NCI-H2196 treated with DMSO at 0.1 percent for 48 hours (cell line): ENCODE measurements around the gene VWA2.
A peak's percentile ranks its signal among the peaks of the same experiment; 100 is the strongest.

ENCODE experiments used
- DNase-seq: peaks from one replicate; lab custom pipeline; 2025; ENCODE audit not compliant: unreplicated experiment; lab: John Stamatoyannopoulos, UW

The VWA2 gene

DNA sequence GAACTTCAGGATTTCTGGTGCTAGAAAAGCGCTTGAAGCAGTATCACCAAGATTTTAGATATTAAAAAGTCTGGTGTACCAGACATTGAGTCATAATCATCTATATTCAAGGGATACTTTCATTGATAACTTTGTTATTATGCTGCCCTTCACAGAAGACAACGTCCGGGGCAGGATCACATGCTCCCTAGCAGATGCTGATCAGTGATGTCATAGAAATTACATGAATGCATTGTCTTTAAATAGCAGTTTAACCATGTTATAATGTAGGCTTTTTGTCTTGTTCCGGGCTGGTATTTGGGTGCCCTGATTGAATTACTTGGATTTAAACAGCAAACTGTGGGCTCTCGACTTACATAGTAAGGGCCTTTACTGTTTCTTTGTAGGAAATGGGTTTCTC is 54.0 kb downstream of the VWA2 start:
- DNase-seq: no peak

DNA sequence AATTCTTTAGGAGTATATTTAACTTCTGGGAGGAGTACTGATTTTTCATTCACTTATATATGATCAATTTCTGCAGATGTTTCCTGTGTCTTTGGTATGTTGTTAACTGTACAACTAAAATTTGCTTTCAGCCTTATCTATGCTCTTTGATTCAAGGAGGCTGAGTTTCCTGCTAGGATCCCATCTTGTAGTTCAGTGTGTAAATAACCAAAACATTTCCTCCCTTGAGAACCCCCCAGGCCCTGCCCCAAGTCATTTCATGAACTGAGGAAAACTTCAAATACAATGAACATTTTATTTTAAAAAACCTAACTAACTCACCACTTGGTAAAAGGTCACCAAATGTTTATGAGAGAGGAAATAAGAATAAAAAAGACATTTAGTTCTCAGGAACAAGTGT is 55.5 kb downstream of the VWA2 start:
- DNase-seq: no peak

- no peak for DNase-seq
Measured at GRCh38 chr10:114295393-114295792, 56.3 kb downstream of the VWA2 start.

- no peak for DNase-seq
Measured at GRCh38 chr10:114297136-114297705, 58.2 kb downstream of the VWA2 start.

DNA sequence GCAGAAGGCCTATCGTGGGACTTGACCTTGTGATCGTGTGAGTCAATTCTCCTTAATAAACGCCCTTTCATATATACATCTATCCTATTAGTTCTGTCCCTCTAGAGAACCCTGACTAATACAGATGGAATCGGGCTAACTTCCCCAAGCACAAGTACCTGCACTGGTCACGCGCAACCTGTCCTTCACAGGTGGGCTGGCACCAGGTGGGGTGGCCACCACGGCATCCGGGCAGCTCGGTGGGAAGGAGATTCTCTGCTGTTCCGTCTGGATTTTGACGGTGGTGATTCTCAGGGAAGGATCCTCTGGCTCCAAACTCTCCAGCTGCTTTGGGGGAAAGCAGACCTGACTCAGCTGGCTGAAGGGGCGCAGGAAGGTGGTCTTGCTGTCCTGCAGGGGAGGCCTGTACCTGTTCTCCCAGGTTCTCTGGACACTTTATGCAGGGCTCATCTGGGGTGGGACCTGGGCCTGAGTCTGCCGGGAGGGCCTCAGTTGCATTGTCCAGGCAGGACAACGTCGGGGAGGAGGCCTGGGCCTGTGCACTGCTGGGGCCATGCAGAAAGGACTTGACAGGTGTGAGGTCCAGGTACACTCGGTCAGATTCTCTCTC is 61.1 kb downstream of the VWA2 start:
- DNase-seq: no peak

DNA sequence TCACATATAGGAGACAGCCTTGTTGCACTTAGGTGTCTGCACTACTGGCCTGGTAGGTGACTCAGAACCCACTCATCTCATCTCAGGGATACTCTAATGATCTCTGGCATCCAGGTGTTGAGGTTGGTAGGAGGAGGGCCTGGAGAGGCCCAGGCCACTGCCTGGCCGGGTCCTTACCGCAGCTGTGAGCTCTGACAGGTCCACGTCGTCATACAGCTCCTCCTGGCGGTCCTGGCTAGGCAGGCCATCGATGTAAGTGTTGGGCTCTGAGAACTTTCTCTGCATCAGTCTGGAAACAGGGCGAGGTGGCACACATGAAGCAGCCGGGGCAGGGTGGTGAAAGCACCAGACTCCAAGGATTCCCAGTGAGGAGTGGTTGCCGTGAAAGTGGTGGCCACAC is 62.1 kb downstream of the VWA2 start:
- DNase-seq: no peak

- DNase-seq: no peak
Measured at GRCh38 chr10:114301951-114302710, 63.1 kb downstream of the VWA2 start.

DNA sequence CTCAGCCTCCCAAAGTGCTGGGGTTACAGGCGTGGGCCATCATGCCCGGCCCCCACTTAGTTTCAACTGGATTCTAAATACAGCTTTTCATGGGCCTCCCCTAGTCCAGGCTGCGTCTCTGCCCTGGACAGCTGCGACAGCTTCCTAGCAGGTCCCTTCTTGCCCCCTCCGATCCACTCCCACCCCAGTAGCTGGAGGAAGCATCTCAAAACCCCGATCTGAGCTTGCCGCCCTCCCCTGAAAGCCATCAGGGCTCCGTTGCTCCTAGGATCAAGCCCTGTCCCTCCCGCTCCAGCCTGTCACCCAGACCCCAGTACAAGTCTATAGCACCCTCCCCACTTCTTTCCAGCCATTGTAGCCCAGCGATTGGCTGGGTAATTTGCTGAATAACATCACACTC is 64.5 kb downstream of the VWA2 start:
- DNase-seq: no peak

GRCh38 chr10:114304017-114304570 is 65.0 kb downstream of the VWA2 start:
- DNase-seq: peak; percentile 27

- DNase-seq: no peak
Measured at GRCh38 chr10:114304571-114305421, 65.7 kb downstream of the VWA2 start.

DNA sequence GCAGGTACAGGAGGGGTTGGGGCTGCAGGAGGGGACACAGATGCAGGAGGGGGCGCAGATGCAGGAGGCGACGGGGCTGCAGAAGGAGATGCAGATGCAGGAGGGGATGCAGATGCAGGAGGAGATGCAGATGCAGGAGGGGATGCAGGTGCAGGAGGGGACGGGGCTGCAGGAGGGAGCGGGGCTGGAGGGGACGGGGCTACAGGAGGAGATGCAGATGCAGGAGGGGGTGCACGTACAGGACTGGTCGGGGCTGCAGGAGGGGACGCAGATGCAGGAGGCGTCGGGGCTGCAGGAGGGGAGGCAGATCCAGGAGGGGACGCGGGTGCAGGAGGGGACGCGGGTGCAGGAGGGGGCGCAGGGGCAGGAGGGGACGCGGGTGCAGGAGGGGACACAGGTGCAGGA is 66.5 kb downstream of the VWA2 start:
- no peak for DNase-seq

- no peak for DNase-seq
Measured at GRCh38 chr10:114306116-114306973, 67.3 kb downstream of the VWA2 start.

DNA sequence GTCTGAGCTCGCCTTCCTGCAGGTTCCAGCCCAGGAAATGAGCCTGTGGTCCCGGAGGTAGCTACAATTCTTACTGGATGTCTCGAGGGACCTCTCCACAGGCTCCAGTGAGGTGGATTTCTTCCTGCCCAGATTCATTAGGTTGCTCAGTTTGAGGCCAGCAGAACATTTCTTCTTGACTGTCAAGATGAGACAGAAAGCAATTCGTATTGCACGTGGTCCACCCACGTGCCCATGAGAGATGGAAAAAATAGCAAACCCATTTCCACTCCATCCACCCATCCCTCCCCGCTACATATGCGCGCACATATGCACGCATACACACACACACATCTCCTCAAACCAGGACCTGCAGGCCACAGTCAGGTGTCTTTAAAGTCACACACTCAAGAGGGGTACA is 68.7 kb downstream of the VWA2 start:
- no peak for DNase-seq

DNA sequence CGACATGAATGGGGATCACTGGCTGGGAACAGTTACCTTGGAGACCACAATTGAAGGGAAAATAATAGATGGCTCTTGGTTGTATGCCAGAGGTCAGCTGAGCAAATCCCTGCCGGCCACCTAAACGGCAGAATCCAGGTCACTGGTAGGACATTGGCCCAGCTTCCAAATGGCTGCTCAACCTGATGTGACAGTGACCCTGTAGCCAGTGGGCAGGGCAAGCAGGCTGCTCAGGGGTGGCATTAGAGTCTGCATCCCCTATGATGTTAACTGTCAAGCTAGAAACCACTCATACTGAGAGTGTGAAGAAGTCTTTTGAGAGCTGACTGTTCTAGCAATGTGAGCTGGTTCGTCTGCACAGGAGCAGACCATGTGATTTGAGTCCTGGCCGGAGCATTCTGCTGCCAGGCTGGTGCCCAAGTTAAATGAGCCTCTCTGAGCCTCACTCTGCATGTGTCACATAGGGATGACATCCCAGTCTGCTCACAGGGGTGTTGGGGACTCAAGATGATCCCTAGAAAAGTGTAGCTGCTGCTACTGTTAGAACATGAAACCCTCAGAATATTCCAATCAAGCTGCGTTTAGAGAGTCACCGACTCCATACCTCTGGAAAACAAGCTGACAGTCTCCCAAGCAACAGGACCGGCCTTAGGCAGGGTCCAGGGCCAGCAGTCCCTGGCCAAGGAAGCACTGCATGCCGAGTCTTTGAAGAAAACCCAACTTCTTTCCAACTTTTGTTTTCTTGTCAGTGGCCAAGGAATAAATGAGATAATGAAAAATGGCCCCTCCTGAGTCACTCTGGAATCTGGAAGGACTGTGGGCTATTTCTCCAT is 69.7 kb downstream of the VWA2 start:
- DNase-seq: no peak

- no peak for DNase-seq
Measured at GRCh38 chr10:114309364-114309651, 70.3 kb downstream of the VWA2 start.

DNA sequence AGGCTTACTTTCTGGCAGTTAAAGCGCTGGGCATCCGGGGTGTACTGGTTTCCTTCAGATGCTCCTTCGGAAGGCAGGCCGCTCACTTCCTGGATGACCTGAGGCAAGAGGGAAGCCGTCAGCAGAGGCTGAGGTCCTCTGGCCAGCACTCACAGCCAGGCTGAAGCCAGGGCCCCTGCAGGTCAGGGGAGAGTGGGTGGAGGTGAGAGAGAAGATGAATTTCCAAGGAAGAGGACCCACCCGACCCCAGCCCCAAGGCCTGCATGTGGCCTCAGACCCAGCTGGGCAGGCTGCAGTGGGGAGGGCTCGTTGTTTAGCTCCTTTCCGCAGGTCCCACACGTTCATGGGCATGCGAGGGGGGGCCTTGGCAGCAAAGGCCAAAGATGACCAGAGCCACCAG is 71.3 kb downstream of the VWA2 start:
- DNase-seq: no peak

GRCh38 chr10:114311023-114311422 is 72.0 kb downstream of the VWA2 start:
- no peak for DNase-seq

- DNase-seq: no peak
Measured at GRCh38 chr10:114311496-114312209, 72.6 kb downstream of the VWA2 start.

GRCh38 chr10:114313139-114313538 is 74.1 kb downstream of the VWA2 start:
- no peak for DNase-seq
